Aortic smooth muscle cell (primary cell): Measurements from ENCODE around the gene GBP2. TPM values are rescaled to one million over a fixed set of nuclear protein-coding genes. Genes with fewer than 3 reads are reported as not detected.

Experiments used
- total RNA-seq: library from RNA; depleted of rRNA; stranded (reverse); fragments of >200 nt; gene quantifications from 2 replicates; pipeline ENCODE4 v1.2.3, GENCODE V29; 2014

GBP2 gene, protein sequence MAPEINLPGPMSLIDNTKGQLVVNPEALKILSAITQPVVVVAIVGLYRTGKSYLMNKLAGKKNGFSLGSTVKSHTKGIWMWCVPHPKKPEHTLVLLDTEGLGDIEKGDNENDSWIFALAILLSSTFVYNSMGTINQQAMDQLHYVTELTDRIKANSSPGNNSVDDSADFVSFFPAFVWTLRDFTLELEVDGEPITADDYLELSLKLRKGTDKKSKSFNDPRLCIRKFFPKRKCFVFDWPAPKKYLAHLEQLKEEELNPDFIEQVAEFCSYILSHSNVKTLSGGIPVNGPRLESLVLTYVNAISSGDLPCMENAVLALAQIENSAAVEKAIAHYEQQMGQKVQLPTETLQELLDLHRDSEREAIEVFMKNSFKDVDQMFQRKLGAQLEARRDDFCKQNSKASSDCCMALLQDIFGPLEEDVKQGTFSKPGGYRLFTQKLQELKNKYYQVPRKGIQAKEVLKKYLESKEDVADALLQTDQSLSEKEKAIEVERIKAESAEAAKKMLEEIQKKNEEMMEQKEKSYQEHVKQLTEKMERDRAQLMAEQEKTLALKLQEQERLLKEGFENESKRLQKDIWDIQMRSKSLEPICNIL
- 53.6 and 81.5 TPM in 2 replicates for total RNA-seq

DNA sequence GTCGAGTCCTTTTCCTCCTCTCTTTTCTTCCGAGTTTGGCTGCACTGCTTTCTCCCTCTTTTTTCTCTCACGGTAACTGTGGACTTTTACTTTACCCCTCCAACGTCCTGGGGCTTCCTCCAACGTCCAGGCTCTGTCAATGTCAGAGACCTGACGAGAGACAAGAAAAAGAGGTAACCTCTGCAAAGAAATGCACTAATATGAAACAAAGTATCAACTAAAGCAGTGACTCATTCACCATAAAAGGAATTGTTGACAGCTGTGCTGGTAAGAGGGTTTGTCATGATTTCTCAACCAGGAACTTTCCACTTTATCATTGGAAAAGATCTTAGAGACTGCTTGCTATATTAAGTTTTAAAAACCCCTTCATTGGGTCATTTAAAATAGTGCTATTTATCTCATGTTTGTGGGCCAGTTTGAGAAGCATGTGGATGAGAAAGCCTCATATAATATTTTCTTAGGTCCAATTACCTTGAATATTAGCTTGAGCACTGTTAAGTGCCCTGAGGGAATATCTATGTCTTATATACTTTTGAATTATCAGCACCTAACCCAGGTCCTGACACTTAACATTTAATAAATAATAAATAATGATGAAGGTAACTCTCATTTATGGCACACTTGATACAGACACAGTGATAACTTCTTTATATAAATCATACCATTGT lies at the start of gene GBP2:
TSS of gene GBP2 (minus strand) at position 202 of the 668 bp plus-strand sequence. CDS start 4,148 bp downstream, outside the sequence.

DNA sequence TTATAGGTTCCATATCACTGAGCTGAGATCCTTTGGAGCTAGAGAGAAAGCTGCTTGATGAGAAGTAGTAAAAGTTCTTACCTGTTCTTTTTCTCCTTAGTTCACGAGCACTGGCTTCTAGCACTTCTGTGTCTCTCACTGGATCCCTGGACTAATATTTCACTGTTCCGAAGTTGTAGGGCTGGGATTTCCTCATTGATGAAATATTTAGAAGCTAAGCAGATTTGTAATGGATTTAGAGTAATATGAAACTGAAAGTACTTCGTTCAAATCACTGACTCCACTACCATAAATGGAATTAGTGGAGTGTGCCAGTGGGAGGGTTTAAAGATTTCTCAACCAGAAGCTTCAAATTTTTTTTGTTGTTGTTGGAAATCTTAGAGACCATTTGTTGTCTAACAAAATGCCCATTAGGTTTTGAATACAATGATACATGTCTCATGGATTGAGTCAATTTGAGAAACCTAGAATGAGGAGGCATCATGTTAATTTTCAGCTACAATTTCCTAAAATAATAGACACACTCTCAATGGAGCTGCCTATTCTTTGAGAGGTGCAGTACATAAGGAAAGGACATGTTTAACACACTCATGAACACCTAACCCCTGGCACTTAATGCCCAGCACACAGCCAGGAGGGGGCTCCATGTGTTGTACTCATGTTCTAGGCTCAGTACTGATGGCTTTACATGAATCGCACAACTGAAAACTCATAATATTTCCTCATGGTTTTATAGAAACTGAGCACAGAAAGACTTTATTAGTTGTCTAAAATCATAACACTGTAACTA lies 60.6 kb downstream of the GBP2 start, which contains the start of gene GBP1:
TSS of gene GBP1 (minus strand) at position 130 of the 790 bp plus-strand sequence. CDS start 1,974 bp downstream, outside the sequence.

Other genes starting within 250 kb of the GBP2 start
- 44.8 and 48.0 TPM in 2 replicates for gene GTF2B, start 234.5 kb downstream of the GBP2 start, total RNA-seq
- 25.1 and 42.8 TPM in 2 replicates for gene KYAT3, start 133.5 kb downstream of the GBP2 start, total RNA-seq
- gene RBMXL1, start 133.5 kb downstream of the GBP2 start, total RNA-seq = 9.6 and 14.6 TPM in 2 replicates
- 9.0 and 76.3 TPM in 2 replicates for gene GBP3, start 103.2 kb downstream of the GBP2 start, total RNA-seq
- gene GBP1, start 60.9 kb downstream of the GBP2 start, total RNA-seq = 11.6 and 12.4 TPM in 2 replicates
- not detected in 2 replicates for gene GBP7, start 49.9 kb upstream of the GBP2 start, total RNA-seq
- 0.31 and 0.53 TPM in 2 replicates for gene GBP4, start 72.8 kb upstream of the GBP2 start, total RNA-seq
- gene GBP5, start 146.7 kb upstream of the GBP2 start, total RNA-seq = under 0.01 TPM in 2 replicates
- gene GBP6, start 237.9 kb upstream of the GBP2 start, total RNA-seq = not detected in 2 replicates